Measurements from ENCODE around the gene COQ3. TPM values are rescaled to one million over a fixed set of nuclear protein-coding genes. Genes with fewer than 3 reads are reported as not detected.
A peak's percentile ranks its signal among the peaks of the same experiment; 100 is the strongest.

Gene COQ3
- total and polyA plus RNA-seq, 8 donors: 3.3 to 12.7 (median 11.0) TPM

DNA sequence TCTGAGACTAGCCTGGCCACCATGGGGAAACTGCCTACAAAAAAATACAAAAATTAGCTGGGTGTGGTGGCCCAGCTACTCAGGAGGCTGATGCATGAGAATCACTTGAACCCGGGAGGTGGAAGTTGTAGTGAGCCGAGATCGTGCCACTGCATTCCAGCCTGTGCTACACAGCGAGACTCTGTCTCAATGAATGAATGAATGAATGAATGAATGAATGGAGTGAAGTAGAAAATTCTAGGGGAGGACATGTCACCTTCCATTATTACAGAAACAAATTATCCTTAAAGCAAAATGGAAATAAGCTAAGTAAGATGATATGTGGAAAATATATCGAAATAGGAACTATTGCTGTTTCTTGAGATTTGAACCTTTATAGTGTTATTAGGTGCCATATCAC lies 34.0 kb upstream of the COQ3 start:
- Histone ChIP-seq H3K27me3 (no peaks in the 10 kb centered on the region), H3K27ac (no peak overlapping the region), H3K4me1 (peaks cover 27 to 34% of the 10 kb centered on the region in 2 donors), H3K9me3 (no peaks in the 10 kb centered on the region), H3K36me3 (peaks cover 0 to 5% of the 10 kb centered on the region in 2 donors), H3K4me3 (no peak overlapping the region)
- intact Hi-C loops (cut with DNase I): no loop called here
- ATAC-seq: no peak
- no peak for TF ChIP-seq CTCF (IDR thresholded peaks at IDR 0.05)
- DNase-seq: no peak

GRCh38 chr6:99426451-99426757 lies 32.4 kb upstream of the COQ3 start:
- Histone ChIP-seq H3K27ac (peak overlapping the region; percentile 98 to 99), H3K9me3 (no peaks in the 10 kb centered on the region), H3K4me3 (peak overlapping the region; percentile 80 to 91), H3K4me1 (peaks cover 28 to 49% of the 10 kb centered on the region in 2 donors), H3K36me3 (peaks cover 0 to 5% of the 10 kb centered on the region in 2 donors), H3K27me3 (no peaks in the 10 kb centered on the region)
- no peak for TF ChIP-seq CTCF (IDR thresholded peaks at IDR 0.05)
- DNase-seq (no peak), ATAC-seq (no peak)
- intact Hi-C loops (cut with DNase I): no loop called here

DNA sequence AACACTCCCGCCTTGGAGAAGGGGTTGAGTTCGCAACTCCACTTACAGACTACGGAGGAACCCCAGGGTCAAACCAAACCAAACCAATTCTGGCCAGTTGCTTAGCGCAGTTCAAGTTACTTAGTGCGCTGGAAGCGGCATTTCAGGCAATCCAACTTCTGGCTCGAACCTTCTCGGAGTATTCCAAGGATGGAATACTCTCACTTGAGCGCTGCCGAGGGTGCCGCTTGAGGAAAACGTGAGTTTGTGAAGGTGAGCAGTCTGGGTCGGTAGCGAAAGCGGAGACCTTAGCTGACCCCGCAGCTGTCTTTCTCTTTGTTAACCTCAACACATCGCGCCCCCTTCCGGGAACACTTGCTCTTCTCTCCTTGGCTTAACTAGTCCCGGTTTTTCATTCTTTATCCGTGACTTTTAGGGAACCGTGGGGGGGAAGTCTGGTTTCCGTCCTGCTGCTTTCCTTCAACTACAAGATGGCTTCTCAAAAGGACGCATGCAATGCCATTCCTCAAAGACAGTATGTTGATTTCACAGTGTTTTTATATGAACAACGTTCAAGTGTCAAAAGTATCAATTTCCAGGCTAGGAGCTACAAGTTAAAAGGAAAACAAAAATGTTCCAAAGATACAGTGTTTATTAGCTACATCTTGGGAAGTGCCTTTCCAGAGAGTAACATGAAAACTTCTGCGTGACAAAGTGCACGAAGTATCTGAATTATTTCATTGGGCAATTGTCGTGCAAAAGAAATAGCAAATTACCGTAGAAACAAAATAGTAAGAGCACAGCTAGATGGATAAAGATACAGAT lies 31.9 kb upstream of the COQ3 start:
- peak; percentile 86 for ATAC-seq
- DNase-seq: peak in 3 of 4 donors; percentile 81 to 88 (median 84)
- no peak for TF ChIP-seq CTCF (IDR thresholded peaks at IDR 0.05)
- Histone ChIP-seq H3K27me3 (no peaks in the 10 kb centered on the region), H3K9me3 (no peaks in the 10 kb centered on the region), H3K4me1 (peaks cover 28 to 54% of the 10 kb centered on the region in 2 donors), H3K27ac (peak overlapping the region; percentile 98 to 99), H3K36me3 (peaks cover 0 to 4% of the 10 kb centered on the region in 2 donors), H3K4me3 (peak overlapping the region; percentile 80 to 91)
- intact Hi-C loops (cut with DNase I): no loop called here

DNA sequence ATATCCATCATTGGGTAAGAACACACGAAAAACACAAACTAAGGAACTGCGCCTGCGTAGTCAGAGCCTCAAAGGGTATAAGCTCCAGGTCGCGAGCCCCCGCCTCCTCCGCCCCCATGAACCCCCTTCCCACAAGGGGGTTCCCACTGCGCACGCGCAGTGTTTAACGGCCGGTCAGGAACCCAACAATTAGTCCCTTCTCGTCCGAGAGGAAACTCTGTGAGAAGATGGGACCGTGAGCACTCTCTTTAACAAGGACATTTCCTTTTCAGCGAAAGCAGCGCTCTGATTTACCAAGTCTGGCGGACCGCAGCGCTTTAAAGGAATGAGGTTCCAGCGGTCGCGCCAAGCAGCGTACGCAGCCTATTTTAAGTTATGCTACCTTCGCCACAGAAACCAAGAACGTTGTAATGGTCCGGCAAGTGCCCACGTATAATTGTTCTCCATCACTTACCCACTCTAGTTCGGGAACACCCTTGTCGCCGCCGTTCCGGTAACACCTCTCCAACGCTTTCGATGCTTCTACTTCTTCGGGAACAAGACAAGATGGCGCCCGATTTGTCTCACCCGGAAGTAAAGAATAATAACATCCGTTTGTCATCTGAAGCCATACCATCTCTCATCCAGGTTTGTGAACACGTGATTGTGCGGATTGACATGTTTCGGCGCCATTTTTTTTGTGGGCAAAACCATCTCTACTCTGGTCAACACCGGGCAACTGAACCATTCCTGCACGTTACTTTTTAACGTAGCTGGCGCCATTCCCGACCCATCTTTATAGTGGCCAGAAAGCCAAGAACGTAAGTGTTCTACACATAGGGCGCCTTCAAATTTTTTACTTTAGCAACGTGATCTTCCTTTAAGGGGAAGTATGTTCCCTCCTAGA lies 31.0 kb upstream of the COQ3 start, which contains the start of gene PNISR:
Gene PNISR (minus strand): TSS at position 548 of the 886 bp plus-strand sequence. CDS start 10,649 bp downstream, outside the sequence.
- intact Hi-C loops (cut with DNase I): no loop called here
- Histone ChIP-seq H3K4me3 (peak within 1 kb of the TSS; percentile 80 to 91), H3K27me3 (no peaks in the 10 kb centered on the region), H3K27ac (peak within 1 kb of the TSS; percentile 98 to 99), H3K4me1 (peaks cover 28 to 62% of the 10 kb centered on the region in 2 donors), H3K9me3 (no peaks in the 10 kb centered on the region), H3K36me3 (no peaks in the 10 kb centered on the region)
- no peak for TF ChIP-seq CTCF (IDR thresholded peaks at IDR 0.05)
- DNase-seq (peak; percentile 88 to 99 (median 93)), ATAC-seq (peak; percentile 96)

GRCh38 chr6:99424022-99424421 lies 30.0 kb upstream of the COQ3 start:
- no peaks in the 10 kb centered on the region for H3K27me3 ChIP-seq
- intact Hi-C loops (cut with DNase I): no loop called here
- H3K4me3 ChIP-seq: peak overlapping the region; percentile 80 to 91
- no peak for TF ChIP-seq CTCF (IDR thresholded peaks at IDR 0.05)
- DNase-seq (no peak), ATAC-seq (no peak)
- H3K9me3 ChIP-seq: no peaks in the 10 kb centered on the region
- peaks cover 28 to 66% of the 10 kb centered on the region in 2 donors for H3K4me1 ChIP-seq
- H3K27ac ChIP-seq: peak overlapping the region in 1 of 2 donors; percentile 99
- no peaks in the 10 kb centered on the region for H3K36me3 ChIP-seq
